ENCODE results near the gene ECI1.

The ECI1 gene

DNA sequence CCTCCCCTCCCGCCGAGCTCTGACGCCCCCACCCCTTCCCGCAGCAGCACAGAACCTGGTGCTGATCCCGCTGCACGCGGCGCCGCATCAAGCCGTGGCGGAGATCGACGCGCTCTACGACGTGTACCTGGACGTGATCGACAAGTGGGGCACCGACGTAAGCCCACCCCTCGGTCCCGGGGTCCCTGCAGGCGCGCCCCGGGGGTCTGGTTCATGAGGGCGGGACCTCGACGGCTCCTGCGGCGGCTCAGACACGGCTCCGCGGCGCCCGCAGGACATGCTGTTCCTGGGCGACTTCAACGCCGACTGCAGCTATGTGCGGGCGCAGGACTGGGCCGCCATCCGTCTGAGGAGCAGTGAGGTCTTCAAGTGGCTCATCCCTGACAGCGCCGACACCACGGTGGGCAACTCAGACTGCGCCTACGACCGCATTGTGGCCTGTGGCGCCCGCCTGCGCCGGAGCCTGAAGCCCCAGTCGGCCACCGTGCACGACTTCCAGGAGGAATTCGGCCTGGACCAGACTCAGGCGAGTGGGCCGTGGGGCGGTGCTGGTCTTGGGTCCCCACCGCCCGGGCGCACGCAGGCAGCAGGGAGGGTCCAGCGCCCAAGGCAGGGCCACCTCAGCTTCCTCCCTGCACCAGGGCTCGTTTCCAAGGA lies 13.8 kb downstream of the ECI1 start:
- H3K4me3 ChIP-seq (ENCODE audit: low read depth, low read length) = no peak overlapping the region
- H3K27me3 ChIP-seq = no peaks in the 10 kb centered on the region
- TF ChIP-seq, protein P1, sequence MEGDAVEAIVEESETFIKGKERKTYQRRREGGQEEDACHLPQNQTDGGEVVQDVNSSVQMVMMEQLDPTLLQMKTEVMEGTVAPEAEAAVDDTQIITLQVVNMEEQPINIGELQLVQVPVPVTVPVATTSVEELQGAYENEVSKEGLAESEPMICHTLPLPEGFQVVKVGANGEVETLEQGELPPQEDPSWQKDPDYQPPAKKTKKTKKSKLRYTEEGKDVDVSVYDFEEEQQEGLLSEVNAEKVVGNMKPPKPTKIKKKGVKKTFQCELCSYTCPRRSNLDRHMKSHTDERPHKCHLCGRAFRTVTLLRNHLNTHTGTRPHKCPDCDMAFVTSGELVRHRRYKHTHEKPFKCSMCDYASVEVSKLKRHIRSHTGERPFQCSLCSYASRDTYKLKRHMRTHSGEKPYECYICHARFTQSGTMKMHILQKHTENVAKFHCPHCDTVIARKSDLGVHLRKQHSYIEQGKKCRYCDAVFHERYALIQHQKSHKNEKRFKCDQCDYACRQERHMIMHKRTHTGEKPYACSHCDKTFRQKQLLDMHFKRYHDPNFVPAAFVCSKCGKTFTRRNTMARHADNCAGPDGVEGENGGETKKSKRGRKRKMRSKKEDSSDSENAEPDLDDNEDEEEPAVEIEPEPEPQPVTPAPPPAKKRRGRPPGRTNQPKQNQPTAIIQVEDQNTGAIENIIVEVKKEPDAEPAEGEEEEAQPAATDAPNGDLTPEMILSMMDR (IDR thresholded peaks at IDR 0.05; ENCODE audit: low read depth, low read length) = no peak
- peaks cover 35% of the 10 kb centered on the region for H3K36me3 ChIP-seq
- no peaks in the 10 kb centered on the region for H3K4me1 ChIP-seq
- H3K9me3 ChIP-seq = no peaks in the 10 kb centered on the region
- DNase-seq = no peak

DNA sequence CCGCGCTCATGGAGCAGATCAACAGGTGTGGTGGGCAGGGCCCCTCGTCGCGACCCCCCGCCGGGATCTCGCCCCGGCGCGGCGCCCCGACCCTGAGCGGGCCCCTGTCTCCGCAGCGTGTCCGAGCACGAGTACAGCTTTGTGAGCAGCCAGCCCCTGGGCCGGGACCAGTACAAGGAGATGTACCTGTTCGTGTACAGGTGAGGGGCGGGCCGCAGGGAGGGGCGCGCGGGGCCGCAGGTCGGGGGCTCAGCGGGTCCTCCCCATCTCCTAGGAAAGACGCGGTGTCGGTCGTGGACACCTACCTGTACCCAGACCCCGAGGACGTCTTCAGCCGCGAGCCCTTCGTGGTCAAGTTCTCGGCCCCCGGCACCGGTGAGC lies 14.3 kb downstream of the ECI1 start:
- H3K27me3 ChIP-seq = no peaks in the 10 kb centered on the region
- DNase-seq = no peak
- TF ChIP-seq, protein P1 (IDR thresholded peaks at IDR 0.05; ENCODE audit: low read depth, low read length) = no peak
- H3K9me3 ChIP-seq = no peaks in the 10 kb centered on the region
- no peak overlapping the region for H3K4me3 ChIP-seq (ENCODE audit: low read depth, low read length)
- H3K4me1 ChIP-seq = no peaks in the 10 kb centered on the region
- H3K36me3 ChIP-seq = peaks cover 35% of the 10 kb centered on the region

DNA sequence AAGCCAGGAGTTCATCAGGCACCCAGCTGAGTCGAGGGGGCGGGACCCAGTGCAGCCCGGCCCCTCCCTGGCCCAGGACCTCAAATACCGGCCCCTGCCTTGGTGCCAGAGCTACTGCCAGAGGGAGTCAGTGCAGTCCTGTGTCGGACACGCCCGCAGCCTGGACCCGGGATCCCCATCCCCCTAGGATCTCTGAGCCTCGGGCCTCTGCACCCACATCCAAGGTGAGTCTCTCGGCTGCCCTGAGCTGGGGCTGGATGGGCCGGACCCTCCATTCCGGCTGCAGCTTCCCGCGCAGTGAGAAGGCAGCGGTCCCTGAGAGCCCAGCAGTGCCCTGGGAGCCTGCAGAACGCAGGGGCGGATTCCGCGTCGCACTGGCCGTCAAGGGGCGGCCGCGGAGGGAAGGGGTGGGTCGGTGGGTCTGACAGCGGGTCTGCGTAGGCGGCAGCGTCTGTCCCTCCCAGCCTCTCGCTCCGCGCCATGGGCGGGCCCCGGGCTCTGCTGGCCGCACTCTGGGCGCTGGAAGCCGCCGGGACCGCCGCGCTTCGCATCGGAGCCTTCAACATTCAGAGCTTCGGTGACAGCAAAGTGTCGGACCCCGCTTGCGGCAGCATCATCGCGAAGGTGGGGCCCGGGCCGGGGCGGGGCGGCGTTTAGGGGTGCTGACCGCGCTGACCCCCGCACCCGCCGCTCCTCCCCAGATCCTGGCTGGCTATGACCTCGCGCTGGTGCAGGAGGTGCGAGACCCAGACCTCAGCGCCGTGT lies 14.9 kb downstream of the ECI1 start, which contains the start of gene DNASE1L2:
DNASE1L2 (plus strand) TSS at position 108 of the 765 bp plus-strand sequence; CDS start at position 481, 373 bp downstream.
- TF ChIP-seq, protein P1 (IDR thresholded peaks at IDR 0.05; ENCODE audit: low read depth, low read length) = no peak
- DNase-seq = no peak
- Histone ChIP-seq H3K36me3 (peaks cover 40% of the 10 kb centered on the region), H3K4me1 (no peaks in the 10 kb centered on the region), H3K4me3 (ENCODE audit: low read depth, low read length) (no peak within 1 kb of the TSS), H3K27me3 (no peaks in the 10 kb centered on the region), H3K9me3 (no peaks in the 10 kb centered on the region)

DNA sequence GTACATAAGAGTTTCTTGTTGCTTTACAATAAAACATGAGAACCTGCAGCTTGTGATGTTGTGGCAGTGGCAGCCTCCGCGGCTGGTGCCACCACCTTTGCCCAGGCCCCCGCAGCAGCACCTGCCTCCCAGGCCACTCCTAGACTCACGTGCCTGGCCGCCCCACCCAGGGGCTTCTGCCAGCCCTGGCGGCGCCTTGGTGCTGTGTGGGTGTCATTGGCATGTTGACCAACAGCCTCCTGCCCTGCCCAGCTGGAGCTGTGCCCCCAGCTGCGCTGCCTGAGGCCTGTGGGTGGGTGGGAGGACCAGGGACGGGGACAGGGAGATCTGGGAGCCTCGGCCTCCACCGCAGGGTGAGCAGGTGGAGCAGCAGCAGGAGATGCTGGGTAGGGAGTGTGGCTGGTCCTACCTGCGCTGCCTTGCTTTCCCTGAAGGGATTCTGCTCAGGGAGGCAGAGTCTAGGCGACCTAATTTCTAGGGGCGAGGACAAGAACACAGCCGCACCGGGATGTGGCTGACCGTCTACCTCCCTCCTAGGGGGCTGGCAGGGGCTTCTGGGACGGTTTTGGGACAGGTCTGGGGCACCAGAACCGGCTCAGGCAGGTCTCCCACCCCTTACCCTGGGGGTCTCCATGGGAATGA lies 15.6 kb downstream of the ECI1 start:
- no peak for DNase-seq
- no peak overlapping the region for H3K4me3 ChIP-seq (ENCODE audit: low read depth, low read length)
- H3K27me3 ChIP-seq = no peaks in the 10 kb centered on the region
- TF ChIP-seq, protein P1 (IDR thresholded peaks at IDR 0.05; ENCODE audit: low read depth, low read length) = no peak
- no peaks in the 10 kb centered on the region for H3K9me3 ChIP-seq
- no peaks in the 10 kb centered on the region for H3K4me1 ChIP-seq
- peaks cover 47% of the 10 kb centered on the region for H3K36me3 ChIP-seq

DNA sequence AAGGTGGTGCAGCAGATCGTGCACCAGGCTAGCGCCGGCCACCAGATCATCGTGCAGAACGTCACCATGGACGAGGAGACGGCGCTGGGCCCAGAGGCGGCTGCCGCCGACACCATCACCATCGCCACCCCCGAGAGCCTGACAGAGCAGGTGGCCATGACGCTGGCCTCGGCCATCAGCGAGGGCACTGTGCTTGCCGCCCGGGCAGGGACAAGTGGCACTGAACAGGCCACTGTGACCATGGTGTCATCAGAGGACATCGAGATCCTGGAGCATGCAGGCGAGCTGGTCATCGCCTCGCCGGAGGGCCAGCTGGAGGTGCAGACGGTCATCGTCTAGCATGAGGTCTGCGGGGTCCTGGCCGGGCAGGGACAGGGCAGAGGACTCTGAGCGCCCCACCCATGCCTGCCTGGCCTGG lies 16.1 kb downstream of the ECI1 start:
- Histone ChIP-seq H3K27me3 (no peaks in the 10 kb centered on the region), H3K36me3 (peaks cover 52% of the 10 kb centered on the region), H3K4me1 (no peaks in the 10 kb centered on the region), H3K9me3 (no peaks in the 10 kb centered on the region), H3K4me3 (ENCODE audit: low read depth, low read length) (no peak overlapping the region)
- DNase-seq = no peak
- TF ChIP-seq, protein P1 (IDR thresholded peaks at IDR 0.05; ENCODE audit: low read depth, low read length) = no peak

All from BE2C (cell line).